ENCODE data around the gene KCNK7. TPM values are rescaled to one million over a fixed set of nuclear protein-coding genes. Genes with fewer than 3 reads are reported as not detected.
"Not testable (repeated sequence)": the region's sequence is repeated elsewhere in the genome, so short reads cannot be mapped to it uniquely, and the experiment has no call there.

KCNK7 gene
- total RNA-seq, 1 donor from 2014 or later, result 1.3 TPM

GRCh38 chr11:65571420-65571819 is 24.2 kb downstream of the KCNK7 start:
- peaks cover 49% of the 10 kb centered on the region for H3K4me1 ChIP-seq
- H3K27me3 ChIP-seq, result no peaks in the 10 kb centered on the region
- no peaks in the 10 kb centered on the region for H3K36me3 ChIP-seq
- no peak for ATAC-seq
- DNase-seq, result no peak
- no peaks in the 10 kb centered on the region for H3K9me3 ChIP-seq
- H3K27ac ChIP-seq, result peak overlapping the region; percentile 90
- intact Hi-C loops (cut with DNase I), result no loop called here
- no peak for TF ChIP-seq CTCF (IDR thresholded peaks at IDR 0.05)
- peak overlapping the region; percentile 66 for H3K4me3 ChIP-seq

GRCh38 chr11:65569973-65570918 is 25.4 kb downstream of the KCNK7 start, which contains the start of gene ZNRD2:
Gene ZNRD2 (plus strand): TSS chr11:65570477. CDS start chr11:65570492, 15 bp downstream.
- ATAC-seq (peak; percentile 85), DNase-seq (peak; percentile 100)
- no peaks in the 10 kb centered on the region for H3K9me3 ChIP-seq
- H3K4me1 ChIP-seq, result peaks cover 56% of the 10 kb centered on the region
- H3K36me3 ChIP-seq, result no peaks in the 10 kb centered on the region
- peak within 1 kb of the TSS; percentile 66 for H3K4me3 ChIP-seq
- H3K27ac ChIP-seq, result peak within 1 kb of the TSS; percentile 90
- peak; percentile 49 for TF ChIP-seq CTCF (IDR thresholded peaks at IDR 0.05)
- no peaks in the 10 kb centered on the region for H3K27me3 ChIP-seq
- intact Hi-C loops (cut with DNase I), result no loop called here

GRCh38 chr11:65569164-65569972 is 26.2 kb downstream of the KCNK7 start:
- no peaks in the 10 kb centered on the region for H3K27me3 ChIP-seq
- TF ChIP-seq CTCF (IDR thresholded peaks at IDR 0.05), result no peak
- H3K4me3 ChIP-seq, result peak overlapping the region; percentile 66
- no peaks in the 10 kb centered on the region for H3K9me3 ChIP-seq
- ATAC-seq, result peak; percentile 4
- H3K4me1 ChIP-seq, result peaks cover 51% of the 10 kb centered on the region
- H3K36me3 ChIP-seq, result no peaks in the 10 kb centered on the region
- intact Hi-C loops (cut with DNase I), result no loop called here
- peak overlapping the region; percentile 90 for H3K27ac ChIP-seq
- no peak for DNase-seq

GRCh38 chr11:65565624-65566453 is 29.8 kb downstream of the KCNK7 start:
- DNase-seq (no peak), ATAC-seq (no peak)
- no peaks in the 10 kb centered on the region for H3K9me3 ChIP-seq
- peak overlapping the region; percentile 61 for H3K27ac ChIP-seq
- H3K4me1 ChIP-seq, result peaks cover 31% of the 10 kb centered on the region
- intact Hi-C loops (cut with DNase I), result no loop called here
- H3K27me3 ChIP-seq, result no peaks in the 10 kb centered on the region
- no peak for TF ChIP-seq CTCF (IDR thresholded peaks at IDR 0.05)
- H3K4me3 ChIP-seq, result no peak overlapping the region
- no peaks in the 10 kb centered on the region for H3K36me3 ChIP-seq

GRCh38 chr11:65564879-65565559 is 30.6 kb downstream of the KCNK7 start:
- H3K36me3 ChIP-seq; H3K9me3 ChIP-seq; H3K27me3 ChIP-seq; DNase-seq; intact Hi-C loops (cut with DNase I); ATAC-seq; H3K4me3 ChIP-seq: not testable (repeated sequence)
- H3K4me1 ChIP-seq, result peaks cover 38% of the 10 kb centered on the region
- peak overlapping the region; percentile 61 for H3K27ac ChIP-seq

Data from upper lobe of right lung (tissue), 1 donor.